ENCODE results near the gene IER5. TPM values are rescaled to one million over a fixed set of nuclear protein-coding genes. Genes with fewer than 3 reads are reported as not detected.

Gene IER5
- total and polyA plus RNA-seq, 2 donors (not counting 1 experiment from before 2014, with no cell fraction given): 19.1 to 42.8 TPM

GRCh38 chr1:181105134-181106021 is 16.9 kb downstream of the IER5 start:
- Histone ChIP-seq H2AFZ (ENCODE audit: low read length) (peak overlapping the region; percentile 59), H3K4me2 (ENCODE audit: extremely low read depth, insufficient read depth, low read length) (peak overlapping the region; percentile 83), H3K4me1 (ENCODE audit: control insufficient read depth, extremely low read depth, insufficient read depth, low read length) (peaks cover 43% of the 10 kb centered on the region), H3K4me3 (replicated peaks in 1 of 4; ENCODE audit: control extremely low read depth in 1 of 4, insufficient read depth in 1 of 4, low read depth in 3 of 4, low read length in 4 of 4) (peak overlapping the region; percentile 57 to 87 (median 64)), H3K9me3 (ENCODE audit: control insufficient read depth, insufficient read depth, low read depth, low read length) (no peaks in the 10 kb centered on the region), H3K27me3 (ENCODE audit: control insufficient read depth, insufficient read depth, low read length) (no peaks in the 10 kb centered on the region), H3K36me3 (ENCODE audit: control insufficient read depth, insufficient read depth, low read length) (no peaks in the 10 kb centered on the region), H4K20me1 (ENCODE audit: control insufficient read depth, extremely low read depth, insufficient read depth, low read length) (no peaks in the 10 kb centered on the region), H3K9ac (ENCODE audit: insufficient read depth, low read length) (peak overlapping the region; percentile 89), H3K79me2 (ENCODE audit: control insufficient read depth, insufficient read depth, low read length) (peaks cover 6% of the 10 kb centered on the region), H3K27ac (ENCODE audit: insufficient read depth, low read length) (peak overlapping the region; percentile 84)
- DNase-seq (ENCODE audit: low read depth in 2 of 2): peak; percentile 86 to 90
- TF ChIP-seq EZH2 (IDR thresholded peaks at IDR 0.05; ENCODE audit: low read length, missing control alignments): no peak
- TF ChIP-seq CTCF (conservative IDR thresholded peaks at IDR 0.05 in 1 of 2, IDR thresholded peaks at IDR 0.05 in 1 of 2; ENCODE audit: low read depth in 1 of 2, low read length in 2 of 2): no peak

GRCh38 chr1:181106022-181106312 is 17.5 kb downstream of the IER5 start:
- Histone ChIP-seq H3K4me1 (ENCODE audit: control insufficient read depth, extremely low read depth, insufficient read depth, low read length) (peaks cover 38% of the 10 kb centered on the region), H3K4me2 (ENCODE audit: extremely low read depth, insufficient read depth, low read length) (peak overlapping the region; percentile 77)

GRCh38 chr1:181106479-181106878 is 18.0 kb downstream of the IER5 start:
- Histone ChIP-seq H2AFZ (ENCODE audit: low read length) (no peak overlapping the region), H3K4me2 (ENCODE audit: extremely low read depth, insufficient read depth, low read length) (no peak overlapping the region), H3K27ac (ENCODE audit: insufficient read depth, low read length) (no peak overlapping the region), H3K9me3 (ENCODE audit: control insufficient read depth, insufficient read depth, low read depth, low read length) (no peaks in the 10 kb centered on the region), H3K9ac (ENCODE audit: insufficient read depth, low read length) (no peak overlapping the region), H3K27me3 (ENCODE audit: control insufficient read depth, insufficient read depth, low read length) (no peaks in the 10 kb centered on the region), H3K4me1 (ENCODE audit: control insufficient read depth, extremely low read depth, insufficient read depth, low read length) (peaks cover 33% of the 10 kb centered on the region), H4K20me1 (ENCODE audit: control insufficient read depth, extremely low read depth, insufficient read depth, low read length) (no peaks in the 10 kb centered on the region), H3K4me3 (replicated peaks in 1 of 4; ENCODE audit: control extremely low read depth in 1 of 4, insufficient read depth in 1 of 4, low read depth in 3 of 4, low read length in 4 of 4) (no peak overlapping the region), H3K79me2 (ENCODE audit: control insufficient read depth, insufficient read depth, low read length) (peaks cover 6% of the 10 kb centered on the region), H3K36me3 (ENCODE audit: control insufficient read depth, insufficient read depth, low read length) (no peaks in the 10 kb centered on the region)
- no peak for TF ChIP-seq EZH2 (IDR thresholded peaks at IDR 0.05; ENCODE audit: low read length, missing control alignments)
- TF ChIP-seq CTCF (conservative IDR thresholded peaks at IDR 0.05 in 1 of 2, IDR thresholded peaks at IDR 0.05 in 1 of 2; ENCODE audit: low read depth in 1 of 2, low read length in 2 of 2): no peak
- DNase-seq (ENCODE audit: low read depth in 2 of 2): no peak

More at GRCh38 chr1:181106022-181106312, 17.5 kb downstream of the IER5 start:
- DNase-seq (ENCODE audit: low read depth in 2 of 2): no peak
- no peak overlapping the region for H3K27ac ChIP-seq (ENCODE audit: insufficient read depth, low read length)
- H3K9ac ChIP-seq (ENCODE audit: insufficient read depth, low read length): no peak overlapping the region
- TF ChIP-seq EZH2 (IDR thresholded peaks at IDR 0.05; ENCODE audit: low read length, missing control alignments) (no peak), CTCF (conservative IDR thresholded peaks at IDR 0.05 in 1 of 2, IDR thresholded peaks at IDR 0.05 in 1 of 2; ENCODE audit: low read depth in 1 of 2, low read length in 2 of 2) (no peak)
- H3K4me3 ChIP-seq (replicated peaks in 1 of 4; ENCODE audit: control extremely low read depth in 1 of 4, insufficient read depth in 1 of 4, low read depth in 3 of 4, low read length in 4 of 4): no peak overlapping the region
- no peaks in the 10 kb centered on the region for H3K36me3 ChIP-seq (ENCODE audit: control insufficient read depth, insufficient read depth, low read length)
- no peaks in the 10 kb centered on the region for H3K27me3 ChIP-seq (ENCODE audit: control insufficient read depth, insufficient read depth, low read length)
- H3K9me3 ChIP-seq (ENCODE audit: control insufficient read depth, insufficient read depth, low read depth, low read length): no peaks in the 10 kb centered on the region
- peak overlapping the region; percentile 32 for H2AFZ ChIP-seq (ENCODE audit: low read length)
- no peaks in the 10 kb centered on the region for H4K20me1 ChIP-seq (ENCODE audit: control insufficient read depth, extremely low read depth, insufficient read depth, low read length)
- H3K79me2 ChIP-seq (ENCODE audit: control insufficient read depth, insufficient read depth, low read length): peaks cover 6% of the 10 kb centered on the region
